ENCODE results near the gene FAM20A. TPM values are rescaled to one million over a fixed set of nuclear protein-coding genes. Genes with fewer than 3 reads are reported as not detected.

Gene FAM20A
- total RNA-seq, 1 experiment from 2014 or later, result 1.3 TPM

- DNase-seq, result no peak
- TF ChIP-seq, protein P1, sequence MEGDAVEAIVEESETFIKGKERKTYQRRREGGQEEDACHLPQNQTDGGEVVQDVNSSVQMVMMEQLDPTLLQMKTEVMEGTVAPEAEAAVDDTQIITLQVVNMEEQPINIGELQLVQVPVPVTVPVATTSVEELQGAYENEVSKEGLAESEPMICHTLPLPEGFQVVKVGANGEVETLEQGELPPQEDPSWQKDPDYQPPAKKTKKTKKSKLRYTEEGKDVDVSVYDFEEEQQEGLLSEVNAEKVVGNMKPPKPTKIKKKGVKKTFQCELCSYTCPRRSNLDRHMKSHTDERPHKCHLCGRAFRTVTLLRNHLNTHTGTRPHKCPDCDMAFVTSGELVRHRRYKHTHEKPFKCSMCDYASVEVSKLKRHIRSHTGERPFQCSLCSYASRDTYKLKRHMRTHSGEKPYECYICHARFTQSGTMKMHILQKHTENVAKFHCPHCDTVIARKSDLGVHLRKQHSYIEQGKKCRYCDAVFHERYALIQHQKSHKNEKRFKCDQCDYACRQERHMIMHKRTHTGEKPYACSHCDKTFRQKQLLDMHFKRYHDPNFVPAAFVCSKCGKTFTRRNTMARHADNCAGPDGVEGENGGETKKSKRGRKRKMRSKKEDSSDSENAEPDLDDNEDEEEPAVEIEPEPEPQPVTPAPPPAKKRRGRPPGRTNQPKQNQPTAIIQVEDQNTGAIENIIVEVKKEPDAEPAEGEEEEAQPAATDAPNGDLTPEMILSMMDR (IDR thresholded peaks at IDR 0.05; ENCODE audit: unreplicated experiment), result no peak
- no peak overlapping the region for H3K4me3 Mint-ChIP-seq (ENCODE audit: low read depth, unreplicated experiment)
- H3K27me3 Mint-ChIP-seq (ENCODE audit: unreplicated experiment), result peaks cover 2% of the 10 kb centered on the region
- peaks cover 5% of the 10 kb centered on the region for H3K9me3 Mint-ChIP-seq (ENCODE audit: low read depth, unreplicated experiment)
- H3K36me3 Mint-ChIP-seq (ENCODE audit: insufficient read depth, unreplicated experiment), result no peaks in the 10 kb centered on the region
- no peak overlapping the region for H3K27ac Mint-ChIP-seq (ENCODE audit: unreplicated experiment)
- H3K4me1 Mint-ChIP-seq (ENCODE audit: low read depth, unreplicated experiment), result no peaks in the 10 kb centered on the region
- BruUV-seq (replicated peaks), result no TSS peak
- intact Hi-C loops (cut with micrococcal nuclease; ENCODE audit: unreplicated experiment), result loop anchor here (5.0 kb wide), 2 partner anchors 81 to 144 kb away; no protein-coding TSS in a partner anchor
- CTCF ChIA-PET, result no interaction called here
Measured at GRCh38 chr17:68612923-68613292, 11.7 kb upstream of the FAM20A start.

GRCh38 chr17:68612209-68612922, 11.2 kb upstream of the FAM20A start:
- Mint-ChIP-seq H3K36me3 (ENCODE audit: insufficient read depth, unreplicated experiment) (no peaks in the 10 kb centered on the region), H3K27me3 (ENCODE audit: unreplicated experiment) (no peaks in the 10 kb centered on the region), H3K27ac (ENCODE audit: unreplicated experiment) (no peak overlapping the region), H3K4me3 (ENCODE audit: low read depth, unreplicated experiment) (no peak overlapping the region), H3K9me3 (ENCODE audit: low read depth, unreplicated experiment) (peaks cover 8% of the 10 kb centered on the region), H3K4me1 (ENCODE audit: low read depth, unreplicated experiment) (no peaks in the 10 kb centered on the region)
- intact Hi-C loops (cut with micrococcal nuclease; ENCODE audit: unreplicated experiment), result loop anchor here (5.0 kb wide), 2 partner anchors 80 to 145 kb away; no protein-coding TSS in a partner anchor
- DNase-seq, result no peak
- CTCF ChIA-PET, result no interaction called here
- no TSS peak for BruUV-seq (replicated peaks)
- TF ChIP-seq, protein P1 (IDR thresholded peaks at IDR 0.05; ENCODE audit: unreplicated experiment), result no peak

DNA sequence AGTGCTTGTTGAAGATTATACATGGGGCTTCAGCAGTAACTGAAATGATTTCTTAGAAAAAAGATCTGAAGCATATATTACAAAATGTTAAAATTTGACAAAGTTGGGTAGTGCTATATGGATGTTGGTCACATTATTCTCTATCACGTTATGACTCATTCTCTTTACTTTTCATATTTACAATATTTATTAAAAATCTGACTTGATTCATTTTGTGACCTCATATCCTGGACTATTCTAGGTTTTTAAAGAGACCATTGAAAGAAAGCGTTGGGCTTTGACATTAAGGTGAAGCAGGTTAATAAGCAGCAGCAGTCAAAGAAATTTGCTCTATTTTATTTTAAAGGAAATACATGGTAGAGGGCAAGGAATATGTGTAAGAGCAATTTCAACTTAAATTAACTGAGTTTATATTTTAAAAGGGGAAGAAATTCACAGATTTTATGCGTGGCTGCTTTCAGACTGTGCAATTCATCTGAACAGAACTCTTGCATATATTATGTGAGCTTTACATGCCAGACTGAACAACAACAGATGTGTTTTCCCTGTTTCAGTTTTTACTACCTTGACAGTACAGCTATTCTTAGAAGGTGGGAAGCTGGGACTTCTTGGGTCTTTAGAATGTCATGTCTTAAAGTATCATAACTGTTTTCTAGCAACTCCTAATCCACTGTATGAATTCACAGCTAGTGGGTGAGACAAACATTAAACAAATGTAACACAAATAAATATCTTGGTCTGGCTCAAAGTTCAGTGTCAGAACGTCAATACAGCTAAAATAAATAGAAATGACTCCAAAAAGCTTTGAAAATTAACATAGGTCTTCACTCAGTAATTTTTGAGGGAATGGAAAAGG, 10.4 kb upstream of the FAM20A start:
- Mint-ChIP-seq H3K27ac (ENCODE audit: unreplicated experiment) (no peak overlapping the region), H3K4me3 (ENCODE audit: low read depth, unreplicated experiment) (no peak overlapping the region), H3K36me3 (ENCODE audit: insufficient read depth, unreplicated experiment) (no peaks in the 10 kb centered on the region), H3K4me1 (ENCODE audit: low read depth, unreplicated experiment) (no peaks in the 10 kb centered on the region), H3K27me3 (ENCODE audit: unreplicated experiment) (no peaks in the 10 kb centered on the region), H3K9me3 (ENCODE audit: low read depth, unreplicated experiment) (peaks cover 8% of the 10 kb centered on the region)
- TF ChIP-seq, protein P1 (IDR thresholded peaks at IDR 0.05; ENCODE audit: unreplicated experiment), result no peak
- intact Hi-C loops (cut with micrococcal nuclease; ENCODE audit: unreplicated experiment), result loop anchor here (5.0 kb wide), 2 partner anchors 79 to 146 kb away; no protein-coding TSS in a partner anchor
- CTCF ChIA-PET, result interaction anchor here (0.5 to 0.6 kb wide), 2 partner anchors 11 to 773 kb away, joined by 6 to 7 read pairs; no protein-coding TSS in a partner anchor
- no peak for DNase-seq
- no TSS peak for BruUV-seq (replicated peaks)

DNA sequence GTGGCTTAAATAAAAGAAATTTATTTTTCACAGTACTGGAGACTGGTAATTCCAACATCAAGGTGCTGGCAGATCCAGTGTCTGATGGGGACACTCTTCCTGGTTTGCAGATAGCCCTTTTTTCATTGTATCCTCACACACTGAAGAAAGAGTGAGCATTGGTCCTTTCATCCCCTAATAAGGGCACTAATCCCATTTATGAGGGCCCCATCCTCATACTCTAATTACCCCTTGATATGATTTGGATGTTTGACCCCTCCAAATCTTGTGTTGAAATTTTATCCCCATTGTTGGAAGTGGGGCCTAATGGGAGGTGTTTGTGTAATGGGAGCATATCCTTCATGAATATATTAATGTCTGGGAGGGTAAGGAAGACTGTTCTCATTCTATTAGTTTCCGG, 9.4 kb upstream of the FAM20A start:
- intact Hi-C loops (cut with micrococcal nuclease; ENCODE audit: unreplicated experiment), result loop anchor here (5.0 kb wide), 2 partner anchors 78 to 147 kb away; no protein-coding TSS in a partner anchor
- no TSS peak for BruUV-seq (replicated peaks)

More for the DNA sequence above, 9.4 kb upstream of the FAM20A start:
- CTCF ChIA-PET, result no interaction called here
- DNase-seq, result no peak
- no peak overlapping the region for H3K27ac Mint-ChIP-seq (ENCODE audit: unreplicated experiment)
- H3K27me3 Mint-ChIP-seq (ENCODE audit: unreplicated experiment), result peaks cover under 1% of the 10 kb centered on the region
- TF ChIP-seq, protein P1 (IDR thresholded peaks at IDR 0.05; ENCODE audit: unreplicated experiment), result no peak
- no peaks in the 10 kb centered on the region for H3K4me1 Mint-ChIP-seq (ENCODE audit: low read depth, unreplicated experiment)
- H3K4me3 Mint-ChIP-seq (ENCODE audit: low read depth, unreplicated experiment), result no peak overlapping the region
- peaks cover 8% of the 10 kb centered on the region for H3K9me3 Mint-ChIP-seq (ENCODE audit: low read depth, unreplicated experiment)
- no peaks in the 10 kb centered on the region for H3K36me3 Mint-ChIP-seq (ENCODE audit: insufficient read depth, unreplicated experiment)
